ENCODE measurements around the gene OR4D2.

The OR4D2 gene

GRCh38 chr17:58176200-58176599, 9.4 kb downstream of the OR4D2 start:
- DNase-seq: no peak

- DNase-seq: no peak
These were observed 15.0 kb downstream of the OR4D2 start for GRCh38 chr17:58181796-58182195.

GRCh38 chr17:58183514-58183913, 16.7 kb downstream of the OR4D2 start:
- no peak for DNase-seq

GRCh38 chr17:58184308-58184985, 17.7 kb downstream of the OR4D2 start:
- DNase-seq: no peak

- no peak for DNase-seq
These were observed 18.4 kb downstream of the OR4D2 start for GRCh38 chr17:58184986-58185761.

- no peak for DNase-seq
These were observed 19.8 kb downstream of the OR4D2 start for GRCh38 chr17:58186591-58186990.

- no peak for DNase-seq
These were observed 20.3 kb downstream of the OR4D2 start for GRCh38 chr17:58187063-58187462.

GRCh38 chr17:58187675-58188074, 20.9 kb downstream of the OR4D2 start:
- no peak for DNase-seq

- no peak for DNase-seq
These were observed 22.8 kb downstream of the OR4D2 start for GRCh38 chr17:58189436-58190146.

GRCh38 chr17:58191241-58191896, 24.6 kb downstream of the OR4D2 start:
- DNase-seq: no peak

GRCh38 chr17:58192612-58193011, 25.8 kb downstream of the OR4D2 start, which contains the start of gene EPX:
TSS of gene EPX (plus strand) at chr17:58192726. CDS start at chr17:58192847, 121 bp downstream.
- DNase-seq: no peak

GRCh38 chr17:58193641-58194255, 27.0 kb downstream of the OR4D2 start:
- DNase-seq: no peak

- DNase-seq: no peak
These were observed 28.8 kb downstream of the OR4D2 start for GRCh38 chr17:58195518-58196123.

- DNase-seq: no peak
These were observed 29.8 kb downstream of the OR4D2 start for GRCh38 chr17:58196610-58197009.

- DNase-seq: no peak
These were observed 33.3 kb downstream of the OR4D2 start for GRCh38 chr17:58200024-58200633.

GRCh38 chr17:58202859-58203258, 36.1 kb downstream of the OR4D2 start:
- DNase-seq: no peak

- no peak for DNase-seq
These were observed 38.0 kb downstream of the OR4D2 start for GRCh38 chr17:58204796-58205195.

- no peak for DNase-seq
These were observed 39.2 kb downstream of the OR4D2 start for GRCh38 chr17:58205936-58206335.

- DNase-seq: no peak
These were observed 40.7 kb downstream of the OR4D2 start for GRCh38 chr17:58207451-58207850.

- no peak for DNase-seq
These were observed 41.6 kb downstream of the OR4D2 start for GRCh38 chr17:58208344-58208743.

- no peak for DNase-seq
These were observed 44.1 kb downstream of the OR4D2 start for GRCh38 chr17:58210922-58211321.

- DNase-seq: no peak
These were observed 48.9 kb downstream of the OR4D2 start for GRCh38 chr17:58215685-58216084.

All from cortex of kidney (tissue), 1 donor.